K562 (cell line): ENCODE results near the gene SPNS2.

Experiments used
- GMEB1 ChIP-seq: fragments of 250-450 bp; sonication (Bioruptor Pico); IDR thresholded peaks from 2 replicates; pipeline ENCODE4 v1.4.0; 2020; ENCODE audit warnings: mild to moderate bottlenecking
- TAF1 ChIP-seq: IDR thresholded peaks from 2 replicates; pipeline ENCODE4 v1.6.1; 2011; ENCODE audit warnings: mild to moderate bottlenecking, low read length, moderate library complexity; ENCODE audit not compliant: insufficient read depth, control insufficient read depth, severe bottlenecking; ENCODE audit errors: extremely low read depth
- ZNF24 ChIP-seq: fragments of 450-650 bp; IDR thresholded peaks from 2 replicates; pipeline ENCODE4 v1.6.1; 2016
- TF ChIP-seq, protein P1 (sequence below): fragments of 450-650 bp; formaldehyde crosslinking; IDR thresholded peaks from 2 replicates; pipeline ENCODE4 v1.4.0; 2022; ENCODE audit warnings: missing genetic modification characterization

GRCh38 chr17:4588391-4588790 is 89.7 kb downstream of the SPNS2 start:
- TF ChIP-seq, protein P1, sequence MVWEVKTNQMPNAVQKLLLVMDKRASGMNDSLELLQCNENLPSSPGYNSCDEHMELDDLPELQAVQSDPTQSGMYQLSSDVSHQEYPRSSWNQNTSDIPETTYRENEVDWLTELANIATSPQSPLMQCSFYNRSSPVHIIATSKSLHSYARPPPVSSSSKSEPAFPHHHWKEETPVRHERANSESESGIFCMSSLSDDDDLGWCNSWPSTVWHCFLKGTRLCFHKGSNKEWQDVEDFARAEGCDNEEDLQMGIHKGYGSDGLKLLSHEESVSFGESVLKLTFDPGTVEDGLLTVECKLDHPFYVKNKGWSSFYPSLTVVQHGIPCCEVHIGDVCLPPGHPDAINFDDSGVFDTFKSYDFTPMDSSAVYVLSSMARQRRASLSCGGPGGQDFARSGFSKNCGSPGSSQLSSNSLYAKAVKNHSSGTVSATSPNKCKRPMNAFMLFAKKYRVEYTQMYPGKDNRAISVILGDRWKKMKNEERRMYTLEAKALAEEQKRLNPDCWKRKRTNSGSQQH (CRISPR knock-in tag) = no peak
- TF ChIP-seq GMEB1 (CRISPR knock-in tag) (no peak), ZNF24 (no peak), TAF1 (no peak)
